Liver (tissue), 9 donors: ENCODE data around the gene MAGI1. TPM values are rescaled to one million over a fixed set of nuclear protein-coding genes. Genes with fewer than 3 reads are reported as not detected.

ENCODE experiments used
- DNase-seq: peaks from one replicate; pipeline ENCODE4 v3.0.0-alpha.2; 2017; ENCODE audit warnings: low spot score
- H3K27ac ChIP-seq, 2 donors: one replicate each; pipeline ENCODE4 v1.7.0; 2013; ENCODE audit warnings: inconsistent platforms in 2 of 2, low read length in 2 of 2, control low read depth in 1 of 2, low read depth in 1 of 2, mild to moderate bottlenecking in 1 of 2
- H3K27me3 ChIP-seq, 4 donors: one replicate each; pipeline versions ENCODE4 v1.6.1 to v1.7.0; 2013; ENCODE audit warnings: low read length in 3 of 4, inconsistent platforms in 1 of 4, mild to moderate bottlenecking in 1 of 4, moderate library complexity in 1 of 4; ENCODE audit not compliant: control insufficient read depth in 4 of 4, insufficient read depth in 4 of 4
- H3K36me3 ChIP-seq, 4 donors: one replicate each; pipeline versions ENCODE4 v1.6.1 to v1.7.0; 2013; ENCODE audit warnings: low read length in 3 of 4, mild to moderate bottlenecking in 3 of 4, low read depth in 1 of 4, moderate library complexity in 1 of 4; ENCODE audit not compliant: control insufficient read depth in 4 of 4, insufficient read depth in 3 of 4
- H3K4me1 ChIP-seq, 4 donors: one replicate each; pipeline versions ENCODE4 v1.6.1 to v1.7.0; 2013; ENCODE audit warnings: low read length in 3 of 4, mild to moderate bottlenecking in 3 of 4, moderate library complexity in 1 of 4; ENCODE audit not compliant: control insufficient read depth in 4 of 4, insufficient read depth in 4 of 4
- H3K4me3 ChIP-seq, 3 donors: one replicate each; pipeline versions ENCODE4 v1.6.1 to v1.7.0; 2013; ENCODE audit warnings: low read length in 3 of 3, control low read depth in 1 of 3, low read depth in 1 of 3, mild to moderate bottlenecking in 1 of 3
- H3K9ac ChIP-seq, 2 donors: one replicate each; pipeline ENCODE4 v1.7.0; 2013; ENCODE audit warnings: low read length in 2 of 2, mild to moderate bottlenecking in 2 of 2, moderate library complexity in 2 of 2, control low read depth in 1 of 2, low read depth in 1 of 2
- H3K9me3 ChIP-seq, 4 donors: one replicate each; pipeline versions ENCODE4 v1.6.1 to v1.7.0; 2013; ENCODE audit warnings: low read length in 3 of 4; ENCODE audit not compliant: control insufficient read depth in 4 of 4
- FOXA1 ChIP-seq: IDR thresholded peaks from 2 replicates; pipeline ENCODE4 v1.6.1; 2016; ENCODE audit warnings: antibody characterized with exemption
- FOXA2 ChIP-seq: IDR thresholded peaks from 2 replicates; pipeline ENCODE4 v1.6.1; 2016; ENCODE audit warnings: antibody characterized with exemption
- GABPA ChIP-seq, 2 donors: IDR thresholded peaks in 1 of 2; conservative IDR thresholded peaks in 1 of 2; 2 replicates each; pipeline ENCODE4 v1.6.1; 2016; ENCODE audit warnings: antibody characterized with exemption in 2 of 2, mild to moderate bottlenecking in 1 of 2, moderate library complexity in 1 of 2
- HNF4A ChIP-seq, 2 donors: conservative IDR thresholded peaks; 2 replicates each; pipeline ENCODE4 v1.6.1; 2016; ENCODE audit warnings: antibody characterized with exemption in 2 of 2, mild to moderate bottlenecking in 2 of 2
- HNF4G ChIP-seq: IDR thresholded peaks from 2 replicates; pipeline ENCODE4 v1.6.1; 2016; ENCODE audit warnings: antibody characterized with exemption
- JUND ChIP-seq, 2 donors: IDR thresholded peaks; 2 replicates each; pipeline ENCODE4 v1.6.1; 2016; ENCODE audit warnings: antibody characterized with exemption in 2 of 2
- NR2F2 ChIP-seq: IDR thresholded peaks from 2 replicates; pipeline ENCODE4 v1.6.1; 2016; ENCODE audit warnings: antibody characterized with exemption
- RAD21 ChIP-seq, 2 donors: IDR thresholded peaks; 2 replicates each; pipeline ENCODE4 v1.6.1; 2016; ENCODE audit warnings: antibody characterized with exemption in 2 of 2, mild to moderate bottlenecking in 2 of 2
- RXRA ChIP-seq, 2 donors: IDR thresholded peaks; 2 replicates each; pipeline ENCODE4 v1.6.1; 2017 to 2018; ENCODE audit warnings: antibody characterized with exemption in 2 of 2, mild to moderate bottlenecking in 1 of 2
- SP1 ChIP-seq: IDR thresholded peaks from 2 replicates; pipeline ENCODE4 v1.6.1; 2018; ENCODE audit warnings: antibody characterized with exemption, mild to moderate bottlenecking
- TAF1 ChIP-seq: conservative IDR thresholded peaks from 2 replicates; pipeline ENCODE4 v1.6.1; 2016; ENCODE audit warnings: antibody characterized with exemption, mild to moderate bottlenecking
- YY1 ChIP-seq: IDR thresholded peaks from 2 replicates; pipeline ENCODE4 v1.6.1; 2016; ENCODE audit warnings: antibody characterized with exemption, mild to moderate bottlenecking
- WGBS: extraction: QIAGEN DNeasy Blood & Tissue Kit; methylation state at CpG from one replicate; pipeline ENCODE4 v1.1.7; 2013; 5-methylcytosine and 5-hydroxymethylcytosine counted together
- polyA plus RNA-seq, 2 donors: library from polyadenylated mRNA; stranded (reverse) in 1 of 2; unstranded in 1 of 2; fragments of 200-250 nt in 1 of 2; fragments of >200 nt in 1 of 2; fragmentation: Nextera tagmentation in 1 of 2; extraction: Ambion mirVana in 1 of 2; gene quantifications; one replicate each; pipeline versions ENCODE4 v1.2.1 to v1.2.3, GENCODE V29; 2013 to 2015
- total RNA-seq, 2 donors: library from RNA; depleted of rRNA; stranded (reverse); fragments of >200 nt; gene quantifications; one replicate each; pipeline ENCODE4 v1.2.3, GENCODE V29; 2014
- TF ChIP-seq, protein P1 (sequence below): IDR thresholded peaks from 2 replicates; pipeline ENCODE4 v1.6.1; 2016; ENCODE audit warnings: antibody characterized with exemption
- TF ChIP-seq, protein P2 (sequence below): IDR thresholded peaks from 2 replicates; pipeline ENCODE4 v1.6.1; 2016; ENCODE audit warnings: antibody characterized with exemption
- TF ChIP-seq, protein P3 (sequence below): IDR thresholded peaks from 2 replicates; pipeline ENCODE4 v1.6.1; 2016; ENCODE audit warnings: antibody characterized with exemption
- TF ChIP-seq, protein P4 (sequence below): IDR thresholded peaks from 2 replicates; pipeline ENCODE4 v1.6.1; 2016; ENCODE audit warnings: antibody characterized with exemption, mild to moderate bottlenecking
- donor health status: healthy.
- donor health status: healthy.
- donor health status: healthy.
- donor health status: healthy.
- donor health status: healthy.

MAGI1 gene
- total and polyA plus RNA-seq, 4 donors: 9.6 to 68.8 (median 14.0) TPM

DNA sequence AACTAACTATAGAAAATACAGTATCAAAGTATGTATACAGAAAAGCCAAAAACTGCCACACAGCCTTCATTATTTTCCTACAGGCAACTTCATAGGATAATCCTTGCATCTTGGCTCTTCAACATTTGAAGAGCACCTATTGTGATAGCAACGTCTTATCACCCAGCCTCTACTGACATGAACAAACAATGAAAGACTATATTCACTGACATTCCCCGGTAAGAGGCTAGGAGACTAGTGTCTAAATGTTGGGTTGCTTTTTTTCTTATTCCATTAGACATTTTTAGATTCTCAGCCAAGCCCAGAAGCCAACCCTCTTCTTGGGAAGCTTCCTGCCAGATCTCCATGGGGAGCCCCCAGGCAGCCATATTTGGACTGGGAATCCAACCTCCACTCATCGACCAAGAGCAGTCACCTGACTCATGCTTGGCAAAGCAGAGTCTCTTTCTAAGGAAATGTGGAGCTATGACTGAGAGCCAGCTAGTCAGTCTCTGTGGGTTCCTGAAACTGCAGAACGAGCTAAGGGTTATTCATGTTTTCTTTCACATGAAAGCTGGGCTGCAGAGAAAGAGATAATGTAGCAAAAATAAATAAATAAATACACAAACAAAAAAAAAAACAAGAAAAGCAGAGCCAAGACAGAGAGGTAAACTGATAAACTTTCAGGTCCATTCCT is 227.5 kb downstream of the MAGI1 start (continued):
- TF ChIP-seq, protein P1, sequence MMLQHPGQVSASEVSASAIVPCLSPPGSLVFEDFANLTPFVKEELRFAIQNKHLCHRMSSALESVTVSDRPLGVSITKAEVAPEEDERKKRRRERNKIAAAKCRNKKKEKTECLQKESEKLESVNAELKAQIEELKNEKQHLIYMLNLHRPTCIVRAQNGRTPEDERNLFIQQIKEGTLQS: no peak
- TF ChIP-seq, protein P2, sequence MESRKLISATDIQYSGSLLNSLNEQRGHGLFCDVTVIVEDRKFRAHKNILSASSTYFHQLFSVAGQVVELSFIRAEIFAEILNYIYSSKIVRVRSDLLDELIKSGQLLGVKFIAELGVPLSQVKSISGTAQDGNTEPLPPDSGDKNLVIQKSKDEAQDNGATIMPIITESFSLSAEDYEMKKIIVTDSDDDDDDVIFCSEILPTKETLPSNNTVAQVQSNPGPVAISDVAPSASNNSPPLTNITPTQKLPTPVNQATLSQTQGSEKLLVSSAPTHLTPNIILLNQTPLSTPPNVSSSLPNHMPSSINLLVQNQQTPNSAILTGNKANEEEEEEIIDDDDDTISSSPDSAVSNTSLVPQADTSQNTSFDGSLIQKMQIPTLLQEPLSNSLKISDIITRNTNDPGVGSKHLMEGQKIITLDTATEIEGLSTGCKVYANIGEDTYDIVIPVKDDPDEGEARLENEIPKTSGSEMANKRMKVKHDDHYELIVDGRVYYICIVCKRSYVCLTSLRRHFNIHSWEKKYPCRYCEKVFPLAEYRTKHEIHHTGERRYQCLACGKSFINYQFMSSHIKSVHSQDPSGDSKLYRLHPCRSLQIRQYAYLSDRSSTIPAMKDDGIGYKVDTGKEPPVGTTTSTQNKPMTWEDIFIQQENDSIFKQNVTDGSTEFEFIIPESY: no peak
- no peak for TF ChIP-seq RAD21 (IDR thresholded peaks at IDR 0.05)

DNA sequence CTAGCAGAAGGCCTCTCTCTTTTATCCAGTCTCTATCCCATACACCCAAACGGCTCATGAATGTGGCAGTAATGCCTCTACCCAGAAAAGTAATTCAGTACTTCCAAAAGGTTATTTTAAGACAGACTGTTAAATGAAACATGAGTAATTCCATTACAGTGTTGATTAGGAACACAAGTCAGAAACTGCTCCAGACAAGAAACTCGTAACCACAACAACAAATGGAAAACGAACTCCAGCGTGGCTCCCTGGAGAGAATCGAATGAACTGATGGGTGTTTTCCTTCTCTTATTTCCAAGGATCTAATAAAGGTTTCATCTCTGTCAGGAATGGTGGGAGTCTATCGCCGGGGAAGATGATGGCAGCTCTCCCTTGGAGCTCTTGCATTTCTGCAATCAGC is 228.4 kb downstream of the MAGI1 start:
- WGBS: 96% methylated on average over 7 of the region's 7 CpGs
- Histone ChIP-seq H3K9ac (no peak overlapping the region), H3K9me3 (no peaks in the 10 kb centered on the region), H3K27ac (no peak overlapping the region), H3K27me3 (no peaks in the 10 kb centered on the region), H3K4me1 (no peaks in the 10 kb centered on the region), H3K36me3 (no peaks in the 10 kb centered on the region), H3K4me3 (no peak overlapping the region)
- no peak for DNase-seq
- TF ChIP-seq, protein P3, sequence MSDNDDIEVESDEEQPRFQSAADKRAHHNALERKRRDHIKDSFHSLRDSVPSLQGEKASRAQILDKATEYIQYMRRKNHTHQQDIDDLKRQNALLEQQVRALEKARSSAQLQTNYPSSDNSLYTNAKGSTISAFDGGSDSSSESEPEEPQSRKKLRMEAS: no peak
- TF ChIP-seq FOXA1 (no peak), RXRA (IDR thresholded peaks at IDR 0.05) (no peak), TAF1 (no peak), GABPA (IDR thresholded peaks at IDR 0.05 in 1 of 2, conservative IDR thresholded peaks at IDR 0.05 in 1 of 2) (no peak), RAD21 (IDR thresholded peaks at IDR 0.05) (no peak), JUND (IDR thresholded peaks at IDR 0.05) (no peak), HNF4G (no peak), YY1 (no peak), SP1 (no peak), NR2F2 (no peak), FOXA2 (no peak), HNF4A (conservative IDR thresholded peaks at IDR 0.05) (no peak)
- TF ChIP-seq, protein P1: no peak
- TF ChIP-seq, protein P4, sequence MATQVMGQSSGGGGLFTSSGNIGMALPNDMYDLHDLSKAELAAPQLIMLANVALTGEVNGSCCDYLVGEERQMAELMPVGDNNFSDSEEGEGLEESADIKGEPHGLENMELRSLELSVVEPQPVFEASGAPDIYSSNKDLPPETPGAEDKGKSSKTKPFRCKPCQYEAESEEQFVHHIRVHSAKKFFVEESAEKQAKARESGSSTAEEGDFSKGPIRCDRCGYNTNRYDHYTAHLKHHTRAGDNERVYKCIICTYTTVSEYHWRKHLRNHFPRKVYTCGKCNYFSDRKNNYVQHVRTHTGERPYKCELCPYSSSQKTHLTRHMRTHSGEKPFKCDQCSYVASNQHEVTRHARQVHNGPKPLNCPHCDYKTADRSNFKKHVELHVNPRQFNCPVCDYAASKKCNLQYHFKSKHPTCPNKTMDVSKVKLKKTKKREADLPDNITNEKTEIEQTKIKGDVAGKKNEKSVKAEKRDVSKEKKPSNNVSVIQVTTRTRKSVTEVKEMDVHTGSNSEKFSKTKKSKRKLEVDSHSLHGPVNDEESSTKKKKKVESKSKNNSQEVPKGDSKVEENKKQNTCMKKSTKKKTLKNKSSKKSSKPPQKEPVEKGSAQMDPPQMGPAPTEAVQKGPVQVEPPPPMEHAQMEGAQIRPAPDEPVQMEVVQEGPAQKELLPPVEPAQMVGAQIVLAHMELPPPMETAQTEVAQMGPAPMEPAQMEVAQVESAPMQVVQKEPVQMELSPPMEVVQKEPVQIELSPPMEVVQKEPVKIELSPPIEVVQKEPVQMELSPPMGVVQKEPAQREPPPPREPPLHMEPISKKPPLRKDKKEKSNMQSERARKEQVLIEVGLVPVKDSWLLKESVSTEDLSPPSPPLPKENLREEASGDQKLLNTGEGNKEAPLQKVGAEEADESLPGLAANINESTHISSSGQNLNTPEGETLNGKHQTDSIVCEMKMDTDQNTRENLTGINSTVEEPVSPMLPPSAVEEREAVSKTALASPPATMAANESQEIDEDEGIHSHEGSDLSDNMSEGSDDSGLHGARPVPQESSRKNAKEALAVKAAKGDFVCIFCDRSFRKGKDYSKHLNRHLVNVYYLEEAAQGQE: no peak
- TF ChIP-seq, protein P2: no peak
